ENCODE data around the gene ACOXL.

Gene ACOXL

DNA sequence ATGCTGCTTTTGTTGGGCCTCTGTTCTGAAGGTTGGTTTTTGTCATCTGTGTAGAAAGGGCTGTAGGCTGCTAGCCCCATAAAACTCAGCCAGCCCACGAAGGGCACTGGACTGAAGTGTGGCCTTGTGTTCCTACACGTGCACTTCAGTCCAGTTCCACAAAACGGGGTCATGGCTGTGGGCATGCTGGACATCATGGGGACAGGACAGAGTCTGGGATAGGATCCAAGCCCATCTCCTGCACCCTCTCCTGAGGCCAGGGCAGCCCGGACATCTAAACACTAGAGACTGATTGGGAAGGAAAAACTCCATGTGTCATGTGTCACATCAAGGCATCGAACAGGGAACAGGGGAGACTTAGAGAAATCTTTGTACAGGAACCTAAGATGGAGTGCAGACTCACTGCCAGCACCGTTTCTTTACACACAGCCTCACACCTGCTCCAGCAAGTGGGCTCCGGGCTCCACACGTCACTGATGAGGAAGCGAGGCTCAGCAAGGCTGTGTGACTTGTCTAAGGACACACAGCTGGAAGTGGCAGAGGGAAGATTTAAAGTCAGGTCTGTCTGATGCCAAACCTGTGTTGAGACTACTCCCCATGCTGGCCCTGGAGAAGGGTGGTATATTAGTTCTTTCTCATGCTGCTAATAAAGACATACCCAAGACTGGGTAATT is 313.5 kb downstream of the ACOXL start:
- no peak for DNase-seq

DNA sequence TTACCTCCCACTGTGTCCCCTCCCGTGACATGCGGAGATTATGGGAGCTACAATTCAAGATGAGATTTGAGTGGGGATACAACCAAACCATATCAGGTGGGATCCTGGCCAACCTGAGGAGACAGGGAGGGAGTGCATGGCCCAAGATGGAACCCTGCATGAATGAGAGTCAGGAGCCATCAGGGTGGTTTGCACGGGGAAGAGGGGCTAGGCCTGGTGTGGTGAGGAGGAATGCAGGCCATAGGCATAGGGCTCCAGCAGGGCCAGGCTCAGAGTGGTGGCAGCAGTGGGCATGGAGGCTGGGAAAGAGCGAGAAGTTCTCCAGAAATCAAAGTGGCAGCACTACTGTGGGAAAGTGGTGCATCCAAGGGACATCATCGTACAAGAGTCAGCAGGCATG is 314.3 kb downstream of the ACOXL start:
- DNase-seq, result no peak

DNA sequence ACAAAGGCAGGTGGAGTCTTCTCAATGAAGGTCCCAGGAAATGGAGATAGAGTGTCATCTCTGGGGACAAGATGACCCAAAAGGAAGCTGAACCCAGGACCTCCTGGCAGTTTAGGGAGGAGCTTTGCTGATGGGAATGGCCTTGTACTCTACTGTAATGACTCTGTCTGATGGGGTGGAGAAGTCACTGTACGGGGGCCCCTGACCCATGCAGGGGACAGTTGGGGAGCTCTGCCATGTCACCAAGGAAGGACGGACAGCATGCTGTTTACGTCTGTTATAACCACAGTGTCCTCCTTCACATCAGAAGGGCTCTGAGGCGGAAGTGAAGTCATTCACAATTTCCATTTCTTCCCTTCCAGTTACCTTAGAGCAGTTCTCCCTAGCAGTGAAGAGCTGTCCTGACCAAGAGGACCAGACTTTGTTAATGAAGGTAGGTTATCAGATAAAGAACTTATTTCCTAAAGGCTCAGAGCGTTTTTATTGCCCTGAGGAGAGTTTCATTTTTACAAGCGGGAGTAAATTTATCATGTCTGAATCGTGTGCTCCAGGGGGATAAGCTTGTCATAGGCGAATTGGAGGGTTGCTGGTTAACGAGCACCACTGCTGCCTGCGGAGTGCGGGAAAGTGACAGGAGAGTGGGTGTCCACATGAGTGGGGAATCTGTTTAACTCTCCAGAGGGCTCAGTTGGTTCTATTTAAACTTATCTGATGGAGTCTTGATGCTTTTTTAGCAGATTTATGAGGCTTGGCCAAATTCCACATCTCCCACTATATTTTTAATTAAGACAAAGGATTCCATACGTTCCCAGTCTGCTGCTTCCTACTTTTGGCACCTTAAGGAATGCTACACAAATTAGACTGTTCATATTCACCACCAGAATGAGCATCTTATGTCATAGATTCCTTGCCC is 316.7 kb downstream of the ACOXL start:
- DNase-seq, result no peak

DNA sequence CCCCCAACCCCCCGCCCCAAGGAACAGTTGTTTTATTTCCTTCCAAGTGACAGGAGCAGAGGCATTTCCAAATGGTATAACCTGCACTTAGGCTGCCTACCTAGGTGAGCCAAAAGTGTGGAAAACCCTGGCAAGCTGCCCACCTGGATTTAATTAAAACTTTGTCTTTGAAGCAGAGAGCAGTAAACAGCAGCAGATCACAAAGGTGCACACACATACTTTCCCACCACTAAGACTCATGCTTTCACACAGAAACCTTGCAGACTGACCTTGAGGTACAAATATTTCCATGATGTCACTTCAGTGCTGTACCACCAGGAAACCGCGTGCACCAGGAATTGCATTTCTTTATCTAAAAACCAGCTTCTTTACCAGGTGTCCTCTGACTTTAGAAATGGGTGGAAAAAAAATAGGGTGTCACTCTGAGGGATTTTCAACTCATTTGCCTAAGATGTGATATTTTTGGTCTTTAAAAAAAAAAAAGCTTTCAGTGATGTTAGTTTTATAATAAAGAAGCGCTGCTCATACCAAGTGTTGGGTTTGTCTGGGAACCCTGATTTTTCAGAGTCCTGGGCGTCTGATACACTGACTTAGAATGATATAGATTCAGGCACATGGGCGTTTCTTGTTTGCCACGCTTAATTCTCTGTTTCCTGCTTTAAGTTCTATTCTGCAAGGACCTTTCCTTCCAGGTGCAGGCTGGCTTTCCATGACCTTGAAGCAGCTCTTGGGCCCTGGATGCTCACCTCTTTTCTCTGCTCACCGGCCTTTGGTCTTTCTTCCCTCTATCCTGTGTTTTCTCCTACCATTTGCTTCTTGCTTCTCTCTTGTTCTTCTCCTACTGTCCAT is 317.6 kb downstream of the ACOXL start:
- DNase-seq, result no peak

DNA sequence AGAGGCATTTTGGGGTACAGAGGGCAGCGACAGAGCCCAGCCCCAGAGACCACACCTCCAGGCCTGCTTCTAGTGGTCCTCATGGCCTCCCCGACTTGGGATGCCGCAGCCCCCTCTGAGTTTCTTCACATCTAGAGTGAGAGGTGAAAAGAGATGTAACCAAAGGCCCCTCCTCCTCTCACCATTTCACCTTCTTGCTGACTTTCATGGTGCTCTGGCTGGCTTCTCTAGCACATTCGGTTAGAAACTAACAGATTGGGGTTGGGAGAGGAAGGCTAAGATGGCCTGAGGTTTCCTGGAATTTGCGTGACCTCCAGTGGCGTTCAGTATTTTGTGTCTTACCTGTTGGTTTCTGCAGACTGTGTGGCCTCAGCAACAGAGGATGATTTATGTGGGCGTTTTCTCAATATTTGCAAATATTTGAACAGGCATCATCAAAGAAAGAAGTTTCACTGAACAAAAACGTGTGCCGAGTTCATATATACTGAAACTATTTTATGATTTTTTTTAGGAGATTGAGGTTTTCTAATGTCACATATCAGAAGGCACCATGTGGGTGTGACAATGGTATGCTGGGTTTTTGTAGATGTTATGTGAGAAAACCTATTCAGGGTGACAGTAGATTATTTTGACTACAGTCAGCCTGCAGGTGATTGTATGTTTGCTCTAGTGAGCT is 318.5 kb downstream of the ACOXL start:
- DNase-seq, result no peak

DNA sequence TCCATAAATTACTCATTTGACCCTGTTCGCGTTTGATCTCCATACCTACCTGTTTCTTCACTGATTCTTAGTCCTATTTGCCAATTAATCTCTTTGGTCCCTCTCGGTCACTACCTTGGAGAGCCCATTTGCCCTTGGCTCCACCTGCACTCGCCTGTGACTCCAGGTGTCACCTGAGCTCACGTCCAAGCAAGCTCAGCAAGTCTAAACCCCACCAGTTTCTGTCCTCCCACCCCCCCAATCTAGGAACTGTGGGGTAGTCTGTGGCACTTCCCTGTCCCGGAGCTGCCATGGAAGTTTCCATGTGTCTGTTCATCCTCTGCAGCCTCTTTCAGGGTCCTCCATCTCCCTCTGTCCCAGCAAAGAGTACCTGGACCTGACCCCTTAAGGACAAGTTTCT is 320.2 kb downstream of the ACOXL start:
- DNase-seq, result no peak

DNA sequence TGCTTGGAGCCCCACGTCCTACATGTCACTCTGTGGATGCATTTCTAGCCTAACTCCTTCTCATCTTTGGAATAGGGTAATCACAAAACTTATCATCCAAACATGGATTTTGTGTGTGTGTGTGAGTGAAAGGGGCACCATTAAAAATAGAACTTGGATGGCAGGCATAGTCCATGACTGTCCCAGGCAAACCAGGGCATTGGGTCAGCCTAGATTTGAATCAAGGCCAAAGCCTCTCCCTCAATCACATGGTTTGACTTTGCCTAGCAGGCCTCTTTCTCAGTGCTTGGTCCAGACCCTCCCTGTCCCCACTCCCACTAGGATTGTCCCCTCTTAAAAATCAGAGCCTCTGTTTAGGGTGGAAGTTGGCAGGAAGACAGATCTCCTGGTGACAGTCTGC is 320.9 kb downstream of the ACOXL start:
- DNase-seq, result no peak

DNA sequence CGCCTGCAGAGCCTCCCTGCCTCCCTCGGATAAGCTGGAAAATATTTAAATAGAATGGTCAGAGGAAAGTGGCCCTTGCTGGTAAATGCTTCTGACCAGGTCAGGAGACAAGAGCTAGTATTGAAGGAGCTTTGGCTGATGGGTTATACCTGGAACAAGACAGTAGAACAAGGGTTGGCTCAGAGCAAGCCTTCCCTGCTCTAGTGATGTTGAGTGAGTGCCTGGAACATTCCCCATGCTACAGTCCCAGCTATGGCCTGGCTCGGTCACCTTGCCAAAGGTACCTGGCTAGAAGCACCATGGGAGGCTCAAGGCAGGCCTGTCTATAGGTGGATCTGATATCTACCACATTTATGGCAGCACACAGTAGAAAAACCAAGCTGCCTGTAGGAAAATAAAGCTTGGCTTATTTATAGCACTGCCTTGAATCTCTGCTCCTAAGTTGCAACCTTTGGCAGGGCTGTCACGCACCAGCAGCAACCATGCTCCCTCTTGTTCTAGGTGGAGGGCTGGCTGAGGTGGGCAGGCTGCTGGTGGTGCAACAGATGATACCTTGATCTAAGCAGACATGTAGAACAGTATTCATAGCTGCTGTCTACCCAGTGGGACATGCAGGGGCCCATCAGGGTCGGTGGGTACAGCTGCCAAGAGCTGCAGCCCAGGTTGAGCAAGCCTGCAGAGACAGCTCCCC is 321.6 kb downstream of the ACOXL start:
- DNase-seq, result no peak

DNA sequence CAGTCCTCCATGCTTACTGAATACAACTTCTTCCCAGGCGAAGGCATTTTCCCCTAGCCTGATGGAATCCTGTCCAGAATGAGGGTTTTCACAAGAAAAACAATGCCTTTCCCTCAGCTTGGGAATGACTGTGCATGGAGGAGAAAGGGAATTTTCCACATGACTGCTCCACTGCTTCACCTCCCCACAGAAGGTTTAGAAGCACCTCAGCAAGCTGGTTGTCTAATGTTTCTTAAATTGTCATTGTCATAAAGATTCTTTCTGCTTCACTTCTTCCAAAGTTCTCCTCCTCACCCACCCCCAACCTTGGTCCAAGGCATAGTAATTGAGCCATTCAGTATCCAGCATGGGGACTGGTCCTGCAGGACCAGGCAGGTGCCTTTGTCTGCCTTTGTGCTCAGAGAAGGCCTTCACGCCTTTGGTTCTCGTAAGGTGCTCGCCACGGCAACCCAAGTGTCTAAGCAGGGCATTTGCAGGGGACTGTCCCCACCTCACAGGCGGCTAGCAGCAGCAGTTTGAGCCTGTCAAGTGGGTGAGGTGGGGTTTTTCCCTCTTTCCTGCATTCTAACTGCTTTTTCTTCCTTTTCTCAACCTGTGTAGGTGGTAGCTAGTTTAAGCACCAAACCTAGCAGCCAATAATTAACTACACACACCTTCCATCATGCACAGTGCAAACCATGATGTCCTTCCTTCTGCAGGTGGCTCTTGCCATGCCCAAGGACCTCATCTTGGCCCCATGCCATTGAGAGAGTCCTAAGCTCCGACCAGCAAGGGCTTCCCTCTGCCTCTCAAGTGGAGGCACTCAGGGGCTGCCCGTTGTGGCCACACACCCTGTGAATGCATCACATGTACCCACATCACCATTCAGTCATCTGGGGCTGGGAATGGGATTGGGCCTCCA is 322.7 kb downstream of the ACOXL start:
- DNase-seq, result no peak

DNA sequence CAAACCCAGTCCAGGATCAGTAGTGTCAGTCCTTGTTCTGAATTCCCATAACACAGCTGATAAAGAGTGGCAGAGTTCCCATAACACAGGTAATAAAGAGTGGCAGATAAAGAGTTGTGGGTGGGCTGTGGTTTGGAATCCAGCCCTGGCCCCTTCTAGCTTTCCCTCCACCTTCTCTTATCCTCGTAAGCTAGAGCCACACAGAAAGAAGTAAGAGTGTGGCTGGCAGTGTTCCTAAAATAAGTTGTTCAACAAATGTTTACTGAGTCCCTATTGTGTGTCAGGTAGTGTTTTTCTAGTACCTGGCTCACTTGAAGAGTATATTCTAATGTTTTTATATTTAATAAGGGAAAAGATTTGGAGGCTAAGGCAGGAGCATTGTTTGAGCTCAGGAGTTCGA is 323.4 kb downstream of the ACOXL start:
- no peak for DNase-seq

DNA sequence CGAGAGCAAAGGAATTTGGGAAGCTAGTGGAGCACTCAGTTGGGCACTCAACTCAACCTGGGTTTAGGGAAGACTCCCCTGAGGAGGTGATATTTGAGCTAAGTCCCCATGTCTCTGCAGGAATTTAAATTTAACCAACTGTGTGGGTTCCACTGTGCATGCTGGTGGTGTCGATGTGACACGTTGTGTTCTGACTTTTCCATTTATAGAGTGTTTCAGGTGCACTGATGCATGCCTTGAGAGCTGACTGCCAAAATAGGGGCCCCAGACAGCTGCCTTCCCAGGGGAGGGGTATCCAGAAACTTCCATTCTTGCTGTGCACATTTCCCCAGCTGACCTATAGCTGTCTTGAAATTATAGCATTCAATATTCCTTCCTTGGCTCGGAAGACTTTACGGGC is 324.7 kb downstream of the ACOXL start:
- no peak for DNase-seq

DNA sequence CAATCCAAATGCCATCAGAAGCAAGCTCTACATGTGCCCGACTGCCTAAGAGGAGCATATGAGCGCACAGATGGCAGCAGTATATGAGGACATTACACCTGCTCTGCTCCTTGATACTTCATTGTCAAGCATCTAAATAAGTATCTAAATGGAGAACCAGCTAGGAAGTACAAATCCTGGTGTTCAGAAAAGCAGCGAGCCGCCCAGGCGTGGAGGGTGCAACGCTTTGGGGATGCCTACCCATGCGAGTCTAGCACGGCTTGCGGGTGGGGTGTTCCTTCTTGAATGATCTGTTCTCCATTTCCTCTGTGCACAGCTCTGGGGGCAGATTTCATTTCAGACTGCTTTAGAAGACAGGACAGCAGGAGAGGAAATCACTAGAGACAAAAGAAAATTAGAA is 325.3 kb downstream of the ACOXL start:
- no peak for DNase-seq

DNA sequence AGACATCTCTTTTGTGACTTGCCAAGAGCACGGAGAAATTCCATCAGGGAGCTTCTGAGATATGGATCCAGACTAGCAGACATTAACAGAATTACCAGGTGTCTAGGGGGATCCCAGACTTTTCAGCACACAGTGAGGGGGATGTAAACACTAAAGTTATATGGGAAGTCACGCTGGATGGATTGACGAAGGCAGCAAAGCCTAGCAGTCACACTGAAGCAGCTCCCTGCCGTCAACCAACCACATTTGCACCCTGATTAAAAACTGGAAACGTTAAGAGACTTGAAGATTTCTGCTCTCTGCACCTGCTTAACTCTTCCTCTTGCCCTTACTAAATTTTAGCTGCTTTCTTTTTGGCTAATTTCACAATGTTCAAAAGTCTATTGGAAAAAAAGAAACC is 325.9 kb downstream of the ACOXL start:
- no peak for DNase-seq

DNA sequence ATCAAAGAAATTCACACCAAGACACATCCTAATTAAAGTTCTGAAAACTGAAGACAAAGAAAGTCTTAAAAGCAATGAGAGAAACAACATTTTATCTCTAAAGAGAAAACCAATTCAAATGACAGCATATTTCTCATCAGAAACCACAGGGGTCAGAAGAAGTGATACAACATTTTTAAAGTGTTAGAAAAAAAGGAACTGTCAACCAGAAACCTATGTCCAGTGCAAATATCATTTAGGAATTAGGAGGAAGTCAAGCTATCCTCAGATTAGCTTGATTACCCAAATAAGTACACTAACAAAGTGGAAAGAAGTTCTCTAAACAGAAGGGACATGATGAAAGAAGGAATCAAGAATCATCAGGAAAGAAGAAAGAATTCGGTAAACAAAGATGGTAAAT is 328.8 kb downstream of the ACOXL start:
- no peak for DNase-seq

DNA sequence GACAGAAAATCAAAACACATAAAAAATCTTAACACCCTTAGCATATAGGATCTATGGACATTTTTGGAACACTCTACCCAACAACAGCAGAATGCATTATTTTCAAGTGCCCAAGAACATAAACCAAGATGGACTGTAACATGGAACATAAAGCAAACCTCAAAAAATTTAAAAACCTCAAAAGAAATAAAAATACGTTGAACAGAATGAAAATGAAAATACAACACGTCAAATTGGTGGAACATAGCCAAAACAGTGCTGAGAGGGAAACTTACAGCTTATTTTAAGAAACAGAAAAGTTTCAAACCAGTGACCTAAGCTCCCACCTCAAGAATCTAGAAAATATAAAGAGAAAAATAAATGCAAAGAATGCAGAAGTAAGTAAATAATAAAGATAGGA is 330.0 kb downstream of the ACOXL start:
- DNase-seq, result no peak

DNA sequence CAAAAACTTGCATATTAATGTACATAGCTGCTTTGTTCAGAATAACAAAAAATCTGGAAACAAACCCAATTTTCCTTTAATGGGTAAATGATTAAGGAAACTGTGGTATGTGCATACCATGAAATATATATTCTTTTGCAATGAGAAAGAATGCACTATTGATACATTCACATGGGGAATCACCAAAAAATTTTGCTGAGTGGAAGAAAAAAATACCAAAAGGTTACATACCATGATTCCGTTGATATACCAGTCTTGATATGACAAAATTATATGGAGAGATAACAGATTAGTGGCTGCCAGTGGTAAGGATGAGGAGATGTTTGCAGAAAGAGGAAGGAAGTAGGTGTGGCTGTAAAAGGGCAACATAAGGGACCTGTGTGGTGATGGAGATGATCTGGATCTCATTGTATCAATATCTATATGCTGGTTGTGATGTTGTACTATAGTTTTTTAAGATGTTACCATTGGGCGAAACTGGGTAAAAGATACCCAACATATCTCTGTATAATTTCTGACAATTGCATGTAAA is 333.8 kb downstream of the ACOXL start:
- DNase-seq, result no peak

DNA sequence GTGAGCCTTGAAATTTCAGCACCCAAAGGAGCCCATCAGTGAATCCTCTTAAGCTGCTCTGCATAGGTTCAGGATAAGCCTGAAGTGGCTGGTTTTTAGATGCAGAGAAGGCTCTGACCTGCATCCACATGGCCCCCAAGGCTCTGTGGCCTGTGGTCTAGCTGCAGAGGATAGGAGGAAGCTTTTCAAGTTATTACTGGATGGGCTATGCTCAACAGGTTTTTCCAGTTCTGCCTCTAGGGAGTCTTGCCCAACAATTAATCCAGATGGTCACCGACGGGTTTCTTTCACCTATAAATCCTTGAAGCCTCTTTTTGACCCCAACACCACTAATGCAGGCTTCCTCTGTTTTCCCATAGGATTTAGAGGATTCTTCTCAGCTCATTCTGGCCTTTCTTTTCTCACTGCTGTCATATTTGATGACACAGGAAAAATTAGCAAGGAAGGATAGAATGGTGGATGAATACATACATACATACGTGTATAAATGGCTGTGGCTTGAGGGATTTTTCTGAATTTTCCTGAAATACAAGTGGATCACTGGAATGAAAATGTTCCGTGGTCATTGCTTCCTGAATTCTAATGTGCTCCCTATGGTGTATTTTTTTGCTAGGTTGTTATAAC is 336.2 kb downstream of the ACOXL start:
- DNase-seq, result no peak

DNA sequence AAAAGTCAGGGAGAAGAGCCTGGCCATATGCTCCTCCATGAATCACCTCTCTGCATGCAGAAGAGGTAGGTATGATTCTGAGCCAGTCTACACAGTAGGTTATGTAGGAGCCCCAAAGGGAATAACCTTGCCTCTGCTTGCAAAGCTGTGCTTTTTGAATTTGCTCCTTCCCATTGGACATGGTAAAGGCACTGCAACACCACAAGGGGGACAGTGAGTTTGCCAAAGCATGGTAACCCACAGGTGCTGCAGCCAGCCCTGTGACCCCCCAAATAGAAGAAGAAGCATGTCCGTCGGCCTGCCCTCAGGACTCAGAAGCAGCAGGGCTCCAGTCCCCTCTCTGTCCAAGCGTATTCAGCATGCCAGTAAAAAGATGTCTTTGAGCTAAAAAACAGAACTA is 337.3 kb downstream of the ACOXL start:
- DNase-seq, result no peak

DNA sequence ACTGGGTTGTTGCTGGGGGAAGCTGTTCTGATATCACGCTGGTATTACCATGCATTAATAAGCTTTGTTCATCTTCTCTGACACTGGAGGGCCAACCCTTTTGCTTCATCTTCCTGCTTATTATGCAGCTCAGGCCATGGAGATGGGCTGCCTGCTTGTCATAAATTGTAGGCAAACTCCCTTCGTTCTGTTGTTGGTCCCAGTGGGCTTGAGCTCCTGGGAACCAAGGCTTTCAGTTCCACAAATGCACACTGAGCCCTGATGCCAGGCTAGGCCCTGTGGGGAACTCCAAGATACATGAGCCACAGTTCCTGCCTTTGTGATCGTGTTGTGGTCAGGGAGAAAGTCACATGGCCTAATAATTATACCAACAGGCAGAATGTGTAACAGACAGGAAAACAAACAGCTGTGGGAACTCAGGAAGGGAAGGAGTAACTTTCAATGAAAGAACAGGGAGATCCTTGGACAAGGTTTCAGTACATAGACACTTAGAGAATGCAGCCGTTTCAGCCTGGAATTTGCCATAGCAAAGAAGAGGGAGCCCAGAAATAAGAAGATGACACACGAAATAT is 339.3 kb downstream of the ACOXL start:
- no peak for DNase-seq

DNA sequence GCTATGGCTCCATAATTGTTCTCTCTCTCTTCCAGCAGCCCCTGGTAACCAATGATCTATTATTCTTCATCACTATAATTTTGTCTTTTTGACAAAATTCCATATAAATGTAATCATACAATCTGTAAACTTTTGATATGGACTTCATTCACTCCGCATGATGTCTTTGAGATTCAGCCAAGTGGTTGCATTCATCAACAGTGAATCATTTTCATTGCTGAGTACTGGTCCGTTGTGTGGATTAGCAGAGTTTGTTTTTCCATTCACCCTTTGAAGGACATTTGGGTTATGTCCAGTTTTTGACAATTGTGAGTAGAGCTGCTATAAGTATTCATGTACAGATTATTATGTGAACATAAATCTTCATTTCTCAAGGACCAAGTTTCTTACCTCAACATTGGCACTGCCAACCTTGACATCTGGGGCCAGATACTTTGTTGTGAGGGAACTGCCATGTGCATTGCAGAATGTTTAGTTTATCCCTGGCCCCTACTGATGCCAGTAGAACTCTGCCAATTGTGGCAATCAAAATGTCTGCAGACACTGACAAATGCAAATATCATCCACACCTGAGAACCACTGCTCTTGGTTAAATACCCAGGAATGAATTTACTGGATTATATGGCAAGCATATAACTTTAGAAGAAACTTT is 340.0 kb downstream of the ACOXL start:
- DNase-seq, result no peak
